Chondrocyte (in vitro differentiated cells): ENCODE results near the gene PDZRN4. TPM values are rescaled to one million over a fixed set of nuclear protein-coding genes. Genes with fewer than 3 reads are reported as not detected.

Experiments used
- DNase-seq: peaks from one replicate; pipeline ENCODE4 v3.0.0; 2021; ENCODE audit warnings: mixed read lengths, low spot score
- H3K27ac Mint-ChIP-seq: one replicate; pipeline ENCODE4 v1.8.0; 2021; ENCODE audit warnings: mild to moderate bottlenecking, moderate library complexity, mixed read lengths; ENCODE audit not compliant: unreplicated experiment
- H3K27me3 Mint-ChIP-seq: 2 replicates; pipeline ENCODE4 v1.8.0; 2021; ENCODE audit warnings: low read depth, mixed read lengths
- H3K36me3 Mint-ChIP-seq: 2 replicates; pipeline ENCODE4 v1.8.0; 2021; ENCODE audit warnings: low read depth, mixed read lengths
- H3K4me1 Mint-ChIP-seq: 2 replicates; pipeline ENCODE4 v1.8.0; 2021; ENCODE audit warnings: low read depth, mild to moderate bottlenecking, mixed read lengths
- H3K4me3 Mint-ChIP-seq: one replicate; pipeline ENCODE4 v1.8.0; 2021; ENCODE audit warnings: mild to moderate bottlenecking, moderate library complexity, mixed read lengths; ENCODE audit not compliant: unreplicated experiment
- H3K9me3 Mint-ChIP-seq: 2 replicates; pipeline ENCODE4 v1.8.0; 2021; ENCODE audit warnings: low read depth, mixed read lengths
- CTCF ChIP-seq: fragments of 200-600 bp; sonication (generic); IDR thresholded peaks from 2 replicates; pipeline ENCODE4 v1.5.0; 2021; ENCODE audit warnings: antibody characterized with exemption, mild to moderate bottlenecking, moderate library complexity
- total RNA-seq: library from RNA; stranded (reverse); gene quantifications from 3 replicates; pipeline ENCODE4 v1.2.1, GENCODE V29; 2021

The PDZRN4 gene
- total RNA-seq, 1 donor from 2014 or later, result 0.25 TPM

DNA sequence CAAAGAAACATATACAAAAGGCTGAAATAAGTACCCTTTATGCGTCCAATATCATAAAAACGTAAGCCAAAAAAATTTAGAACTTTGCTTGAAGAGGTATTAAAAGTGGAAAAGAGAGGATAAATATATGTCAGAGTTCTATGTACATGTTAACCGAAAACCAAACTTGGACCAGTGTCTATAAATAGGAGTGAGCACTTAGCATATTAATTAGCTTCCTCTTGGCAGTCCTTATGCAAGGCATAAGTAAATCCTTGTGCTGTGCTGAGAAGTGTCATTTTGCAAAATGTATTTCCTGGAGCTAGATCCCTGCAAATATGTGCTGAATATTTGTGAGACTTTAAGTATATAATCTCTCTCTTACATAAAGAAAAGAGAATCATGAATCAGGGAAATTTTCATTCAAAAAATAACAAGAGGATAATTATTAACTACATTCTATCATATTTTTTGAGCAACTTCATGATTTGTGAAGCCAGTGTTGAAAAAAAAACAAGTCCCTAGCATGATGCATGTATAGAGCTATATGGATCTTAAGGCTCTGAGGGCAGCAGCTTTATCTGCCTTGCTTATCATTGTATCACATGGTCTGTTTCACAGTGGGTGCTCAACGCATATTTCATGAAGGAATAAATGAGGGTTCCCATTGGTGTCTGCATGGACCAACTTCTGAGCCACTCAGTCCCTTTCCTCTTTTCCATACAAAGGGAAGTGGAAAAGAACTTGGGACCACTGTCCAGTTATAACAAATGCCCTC, 326.1 kb downstream of the PDZRN4 start:
- no peaks in the 10 kb centered on the region for H3K9me3 Mint-ChIP-seq
- no peak for DNase-seq
- H3K36me3 Mint-ChIP-seq, result no peaks in the 10 kb centered on the region
- TF ChIP-seq CTCF, result no peak
- no peak overlapping the region for H3K27ac Mint-ChIP-seq
- no peak overlapping the region for H3K4me3 Mint-ChIP-seq
- peaks cover 5% of the 10 kb centered on the region for H3K4me1 Mint-ChIP-seq
- H3K27me3 Mint-ChIP-seq, result no peaks in the 10 kb centered on the region

DNA sequence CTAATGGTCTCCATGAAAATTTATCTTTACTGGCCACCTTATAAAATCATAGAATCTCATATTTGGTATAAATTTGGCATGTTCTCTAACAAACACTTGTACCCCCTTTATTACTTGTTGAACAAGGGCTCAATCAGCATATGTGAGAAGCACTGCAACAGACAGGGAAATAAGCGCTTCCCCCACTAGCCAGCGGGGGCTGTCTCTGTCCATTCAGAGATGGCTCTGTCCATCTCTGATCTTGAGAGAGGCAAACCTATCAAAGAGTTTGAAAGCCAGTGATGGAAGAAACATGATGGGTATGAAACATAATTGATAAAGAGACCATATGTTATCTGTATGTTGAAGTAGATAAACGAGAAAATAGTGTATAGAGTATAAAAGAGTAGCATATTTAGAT, 326.8 kb downstream of the PDZRN4 start:
- Mint-ChIP-seq H3K4me3 (no peak overlapping the region), H3K27ac (no peak overlapping the region), H3K27me3 (no peaks in the 10 kb centered on the region), H3K4me1 (peaks cover 8% of the 10 kb centered on the region), H3K9me3 (no peaks in the 10 kb centered on the region), H3K36me3 (no peaks in the 10 kb centered on the region)
- peak; percentile 45 for TF ChIP-seq CTCF
- DNase-seq, result no peak

DNA sequence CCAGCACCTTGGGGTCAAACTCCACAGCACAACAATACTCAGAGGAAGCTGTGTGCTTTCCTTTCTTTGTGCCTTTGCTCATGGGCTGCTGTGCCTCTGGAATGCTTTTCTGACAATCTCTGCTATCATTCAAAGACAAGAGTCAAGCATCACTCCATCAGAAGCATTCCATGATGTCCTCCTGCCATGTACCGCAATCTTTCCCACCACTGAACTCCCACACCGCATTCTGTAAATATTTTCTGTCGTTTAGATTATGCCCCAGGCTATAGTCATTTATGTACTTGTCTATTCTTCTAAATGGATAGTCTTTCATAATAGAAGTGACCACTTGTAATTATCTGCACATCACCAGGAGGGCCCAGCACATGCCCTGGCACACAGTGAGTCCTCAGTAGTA, 327.8 kb downstream of the PDZRN4 start:
- H3K4me3 Mint-ChIP-seq, result no peak overlapping the region
- H3K36me3 Mint-ChIP-seq, result no peaks in the 10 kb centered on the region
- no peak for TF ChIP-seq CTCF
- H3K27me3 Mint-ChIP-seq, result no peaks in the 10 kb centered on the region
- no peak overlapping the region for H3K27ac Mint-ChIP-seq
- H3K4me1 Mint-ChIP-seq, result peaks cover 11% of the 10 kb centered on the region
- DNase-seq, result no peak
- no peaks in the 10 kb centered on the region for H3K9me3 Mint-ChIP-seq

- H3K4me1 Mint-ChIP-seq, result peaks cover 23% of the 10 kb centered on the region
- no peak for TF ChIP-seq CTCF
- no peak for DNase-seq
- H3K36me3 Mint-ChIP-seq, result no peaks in the 10 kb centered on the region
- H3K27ac Mint-ChIP-seq, result no peak overlapping the region
- H3K27me3 Mint-ChIP-seq, result no peaks in the 10 kb centered on the region
- H3K9me3 Mint-ChIP-seq, result no peaks in the 10 kb centered on the region
- H3K4me3 Mint-ChIP-seq, result no peak overlapping the region
Measured at GRCh38 chr12:41520869-41521268, 332.7 kb downstream of the PDZRN4 start.

- Mint-ChIP-seq H3K27ac (peak overlapping the region; percentile 57), H3K4me3 (peak overlapping the region; percentile 8), H3K27me3 (no peaks in the 10 kb centered on the region), H3K4me1 (peaks cover 23% of the 10 kb centered on the region), H3K36me3 (no peaks in the 10 kb centered on the region), H3K9me3 (no peaks in the 10 kb centered on the region)
- TF ChIP-seq CTCF, result no peak
- DNase-seq, result no peak
Measured at GRCh38 chr12:41521872-41522379, 333.8 kb downstream of the PDZRN4 start.
